NCI-H345 treated with DMSO at 0.1 percent for 48 hours (cell line): ENCODE data around the gene CENPW.

Experiments
- DNase-seq: peaks from one replicate; lab custom pipeline; 2025; ENCODE audit not compliant: unreplicated experiment; lab: John Stamatoyannopoulos, UW

CENPW gene

DNA sequence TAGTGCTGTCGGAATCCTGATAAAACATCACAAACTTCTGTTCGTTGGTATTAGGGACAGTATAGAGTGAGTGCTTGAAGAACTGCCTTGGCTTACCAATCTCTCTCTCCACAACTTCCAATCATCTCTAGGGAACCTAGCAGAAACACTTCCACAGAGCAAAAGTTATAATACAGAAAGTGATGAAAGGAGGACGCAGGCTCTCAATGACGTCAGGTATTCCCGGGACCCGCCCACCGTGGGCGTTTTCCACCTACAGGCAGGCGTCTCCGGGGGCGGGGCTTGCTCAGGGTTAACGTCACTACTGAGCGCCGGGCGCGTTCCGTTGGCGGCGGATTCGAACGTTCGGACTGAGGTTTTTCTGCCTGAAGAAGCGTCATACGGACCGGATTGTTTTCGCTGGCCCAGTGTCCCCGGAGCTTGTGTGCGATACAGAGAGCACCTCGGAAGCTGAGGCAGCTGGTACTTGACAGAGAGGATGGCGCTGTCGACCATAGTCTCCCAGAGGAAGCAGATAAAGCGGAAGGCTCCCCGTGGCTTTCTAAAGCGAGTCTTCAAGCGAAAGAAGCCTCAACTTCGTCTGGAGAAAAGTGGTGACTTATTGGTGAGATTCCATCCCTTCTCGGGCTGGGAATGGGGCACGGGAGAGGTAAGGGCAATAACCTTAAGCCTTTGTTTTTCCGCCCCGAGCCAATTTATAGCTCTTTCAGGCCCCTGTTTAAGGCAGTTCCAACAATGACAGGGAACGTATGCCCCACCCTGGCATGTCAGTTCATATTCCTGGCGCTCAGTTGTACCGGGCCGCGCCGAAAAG lies at the start of gene CENPW:
TSS of gene CENPW (plus strand) at position 320 of the 814 bp plus-strand sequence. CDS start at position 479, 159 bp downstream.
- peak; percentile 55 for DNase-seq

DNA sequence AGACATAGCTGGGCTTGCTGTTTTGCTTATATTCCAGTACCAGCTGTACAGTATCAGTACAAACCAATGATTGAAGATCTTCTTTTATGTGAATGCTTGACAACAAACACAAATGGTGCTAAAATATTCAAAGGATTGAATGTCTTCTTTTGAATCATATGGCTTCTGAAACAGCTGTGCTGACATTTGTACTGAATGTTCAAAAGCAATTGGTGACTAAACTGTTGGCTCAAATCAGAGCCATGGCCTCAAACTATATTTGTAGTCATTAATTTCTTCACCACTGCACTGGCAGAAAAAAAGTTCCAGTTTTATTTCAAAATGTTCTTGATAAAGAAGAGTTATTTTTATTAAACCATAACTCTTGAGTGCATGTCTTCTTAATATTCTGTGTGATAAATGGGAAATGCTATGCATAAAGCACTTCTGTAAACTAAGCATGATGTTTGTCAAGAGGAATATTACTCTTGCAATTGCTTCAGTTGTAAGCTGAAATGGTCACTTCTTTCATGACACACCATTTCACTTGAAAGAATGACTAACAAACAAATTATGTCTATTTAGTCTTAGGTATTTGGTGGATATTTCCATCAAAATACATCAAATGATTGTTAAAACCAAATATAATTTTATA lies 45.9 kb upstream of the CENPW start:
- DNase-seq, result no peak

DNA sequence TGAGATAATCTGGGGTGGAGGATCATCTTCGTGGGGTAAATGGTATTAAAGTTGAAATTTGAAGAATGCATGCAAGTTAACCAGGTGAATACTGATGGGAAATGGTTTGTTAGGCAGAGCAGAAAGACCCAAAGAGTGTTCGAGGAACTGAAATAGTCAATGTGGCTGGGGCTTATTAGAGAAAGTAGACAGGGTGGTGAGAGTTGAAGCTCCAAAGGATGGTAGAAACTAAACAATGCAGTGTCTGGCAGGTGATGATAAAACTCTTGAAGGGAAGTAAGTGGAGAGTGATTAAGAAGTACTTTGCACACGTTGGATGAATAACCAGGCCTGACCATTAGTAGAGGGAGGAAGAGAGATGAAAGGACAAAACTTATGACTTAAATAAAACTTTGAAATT lies 39.8 kb upstream of the CENPW start:
- DNase-seq, result no peak

DNA sequence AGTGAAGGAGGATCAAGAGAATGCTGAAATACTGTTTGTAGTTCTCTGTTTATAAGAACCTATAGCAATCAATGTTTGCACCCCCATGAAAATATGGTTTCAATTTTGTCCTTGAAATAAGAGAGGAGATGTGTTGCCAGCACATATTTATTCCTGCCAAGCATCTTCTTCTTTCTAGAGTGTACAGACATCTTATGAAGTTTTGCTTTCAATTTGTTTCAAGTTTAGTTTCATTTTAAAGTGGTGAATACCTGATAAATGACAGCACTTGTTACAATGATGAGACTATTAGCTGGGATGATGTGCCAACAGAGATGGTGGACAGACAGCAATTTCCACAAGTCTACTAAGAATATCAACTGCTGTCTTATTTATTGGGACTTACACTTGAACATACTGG lies 39.2 kb upstream of the CENPW start:
- no peak for DNase-seq

DNA sequence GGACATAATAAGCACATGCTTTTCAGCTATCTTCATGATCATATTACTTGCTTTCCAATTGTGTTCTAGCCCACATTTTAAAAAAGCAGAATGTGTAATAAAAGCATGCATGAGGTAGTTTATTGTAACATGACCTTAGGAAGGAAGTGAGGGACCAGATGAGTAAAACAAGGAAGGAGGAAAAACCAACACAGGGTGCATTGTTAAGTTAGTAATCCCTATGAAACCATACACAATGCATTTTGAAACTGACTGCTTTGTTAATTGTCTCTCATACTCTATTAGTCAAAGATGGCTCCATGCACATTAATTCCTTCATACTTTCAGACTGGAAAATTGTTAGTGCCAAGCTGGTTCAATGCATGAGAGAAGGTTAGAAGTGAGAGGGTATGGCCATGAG lies 37.7 kb upstream of the CENPW start:
- no peak for DNase-seq

DNA sequence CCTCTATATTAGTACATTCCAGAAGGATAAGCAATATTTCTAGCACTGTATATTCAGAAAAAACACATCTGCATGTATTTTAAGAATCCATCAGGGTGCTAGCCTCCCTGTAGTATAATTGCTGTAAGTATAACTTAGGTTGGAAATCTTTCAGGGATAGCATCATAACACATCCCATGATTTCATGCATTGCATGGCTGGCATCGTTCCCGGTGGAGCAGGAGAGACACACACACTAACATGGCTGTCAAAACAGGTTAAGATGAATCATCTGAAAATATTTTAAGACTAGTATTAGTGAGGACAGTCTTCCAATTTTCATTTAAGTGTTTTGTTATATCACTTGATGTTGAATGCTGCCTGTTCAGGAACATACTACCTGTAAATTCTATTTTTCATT lies 32.1 kb upstream of the CENPW start:
- DNase-seq, result no peak

DNA sequence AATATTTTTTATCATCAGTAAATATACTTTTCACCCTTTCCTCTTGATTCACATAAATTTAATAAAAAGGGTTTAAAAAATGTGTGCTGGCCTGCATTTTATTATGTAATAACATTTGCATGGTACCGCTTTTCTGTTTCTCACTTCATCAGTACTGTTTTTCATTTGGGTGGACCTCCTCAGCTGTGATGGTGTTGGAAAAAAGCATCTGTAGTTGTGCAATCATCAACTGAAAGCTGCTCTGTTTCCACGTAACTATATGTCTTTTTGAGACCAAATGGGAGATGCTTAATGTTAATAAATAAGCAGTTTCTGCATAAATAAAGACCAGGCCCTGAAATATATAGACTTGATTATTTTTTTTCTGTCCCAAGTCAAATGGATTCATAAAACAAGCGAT lies 31.6 kb upstream of the CENPW start:
- no peak for DNase-seq

DNA sequence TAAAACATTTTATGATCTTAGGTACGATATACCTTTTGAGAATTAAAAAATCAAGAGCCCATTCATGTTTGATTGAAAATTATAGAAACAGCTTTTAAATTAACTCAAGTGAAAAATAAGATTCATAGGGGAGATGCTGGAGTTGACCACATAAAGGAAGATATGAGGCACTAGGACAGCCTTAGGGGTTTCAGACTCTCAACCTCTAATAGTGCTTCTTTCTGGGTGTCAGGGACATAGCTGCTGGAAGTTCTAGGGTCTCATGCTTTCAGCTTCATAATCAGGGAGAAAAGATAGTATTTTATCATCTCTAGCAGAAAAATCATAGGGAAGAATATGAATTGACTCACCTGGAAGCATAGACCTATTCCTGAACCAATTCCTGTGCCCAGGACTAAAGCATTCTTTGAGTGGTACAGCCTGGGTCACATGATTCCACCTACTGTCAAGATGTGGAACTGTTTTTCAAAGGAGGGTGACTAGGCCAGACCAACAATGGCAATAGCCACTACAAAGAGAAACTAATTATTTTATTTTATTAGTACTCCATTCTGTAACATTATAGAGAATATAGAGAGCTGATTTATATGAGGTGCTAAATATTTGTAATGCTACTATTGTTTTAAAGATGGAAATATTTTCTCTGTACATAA lies 27.8 kb upstream of the CENPW start:
- no peak for DNase-seq

DNA sequence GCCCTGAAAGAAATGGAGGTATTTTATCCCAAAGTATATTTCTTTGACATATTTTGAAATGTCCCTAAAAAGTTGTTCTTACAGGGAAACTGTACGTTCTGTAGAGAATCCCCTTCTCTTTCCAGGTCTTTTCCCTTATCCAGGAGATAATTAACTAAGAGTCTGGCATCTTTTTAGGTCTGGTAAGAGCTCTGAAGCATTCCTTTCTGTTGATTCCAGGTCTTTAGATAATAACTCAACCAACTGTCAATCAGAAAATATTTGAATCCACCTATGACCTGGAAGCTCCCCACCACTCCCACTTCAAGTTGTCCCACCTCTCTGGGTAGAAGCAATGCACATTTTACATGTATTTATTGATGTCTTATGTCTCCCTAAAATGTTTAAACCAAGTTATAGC lies 26.0 kb upstream of the CENPW start:
- no peak for DNase-seq

DNA sequence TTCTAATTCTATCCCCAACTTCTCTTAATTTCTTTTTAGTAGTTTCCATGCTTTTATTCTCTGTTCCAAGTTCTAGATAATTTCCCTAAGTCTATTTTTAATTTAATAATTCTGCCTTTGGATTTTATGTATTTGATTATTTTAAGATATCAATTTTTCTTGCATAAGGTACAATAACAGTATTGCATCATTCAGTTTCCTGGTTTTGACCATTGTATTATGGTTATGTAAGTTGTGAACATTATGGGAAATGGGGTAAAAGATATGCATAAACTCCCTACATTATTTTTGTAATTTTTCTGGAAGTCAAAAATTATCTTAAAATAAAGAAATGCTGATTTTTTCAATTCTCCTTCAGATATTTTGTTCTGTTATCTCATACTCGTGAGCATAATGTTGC lies 21.1 kb upstream of the CENPW start:
- DNase-seq, result no peak

DNA sequence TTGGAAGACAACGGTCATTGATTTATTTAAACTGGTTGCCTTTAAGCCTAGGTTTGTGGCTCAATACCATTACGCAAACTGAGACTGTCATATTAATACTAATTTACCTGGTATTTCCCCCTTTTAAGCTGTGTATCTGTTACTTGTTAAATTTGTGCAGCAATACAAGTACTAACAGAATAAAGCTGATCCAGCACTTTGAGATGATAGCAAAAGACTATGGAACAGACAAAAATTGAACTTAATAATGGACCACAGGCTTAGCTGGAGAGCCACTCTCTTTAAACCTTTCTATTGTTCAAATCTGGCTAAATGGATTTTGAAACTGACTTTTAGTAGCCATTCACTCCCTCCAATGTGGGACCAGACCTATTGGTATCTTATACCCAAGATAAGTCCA lies 6.2 kb upstream of the CENPW start:
- DNase-seq, result no peak

DNA sequence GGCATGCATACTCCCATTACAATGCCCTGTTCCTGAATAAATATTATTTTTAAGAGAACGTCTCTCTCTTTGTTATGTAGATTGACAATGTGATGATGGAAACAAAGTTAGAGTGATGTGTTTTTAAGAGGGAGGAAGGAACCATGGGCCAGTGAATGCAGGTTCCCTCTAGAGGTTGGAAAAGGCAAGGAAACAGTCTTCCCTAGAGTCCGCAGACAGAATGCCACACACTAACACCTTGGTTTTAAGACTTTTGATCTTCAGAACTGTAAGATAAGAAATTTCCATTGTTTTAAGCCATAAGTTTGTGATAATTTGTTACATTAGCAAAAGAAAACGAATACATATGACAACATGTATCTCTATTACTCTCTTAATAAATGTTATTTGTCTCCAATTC lies 4.7 kb upstream of the CENPW start:
- no peak for DNase-seq

DNA sequence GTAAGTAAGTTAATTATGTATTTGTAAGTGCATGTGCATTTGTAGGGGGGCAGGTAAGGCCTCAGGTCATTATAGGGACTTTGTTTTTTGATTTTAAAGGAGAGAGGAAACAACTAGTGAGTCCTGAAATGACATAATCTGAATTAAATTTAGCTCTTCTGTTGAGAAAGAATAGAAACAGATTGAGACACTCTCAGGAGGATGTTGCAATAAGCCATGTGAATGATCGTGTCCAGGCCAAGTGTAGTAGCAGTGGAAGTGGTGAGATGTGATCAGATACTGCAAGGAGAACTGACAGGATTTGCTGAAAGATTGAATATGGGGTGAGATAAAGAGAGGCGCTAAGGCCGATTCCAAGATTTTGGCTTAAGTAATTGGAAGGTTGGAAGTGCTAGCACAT lies 2.6 kb upstream of the CENPW start:
- DNase-seq, result no peak

DNA sequence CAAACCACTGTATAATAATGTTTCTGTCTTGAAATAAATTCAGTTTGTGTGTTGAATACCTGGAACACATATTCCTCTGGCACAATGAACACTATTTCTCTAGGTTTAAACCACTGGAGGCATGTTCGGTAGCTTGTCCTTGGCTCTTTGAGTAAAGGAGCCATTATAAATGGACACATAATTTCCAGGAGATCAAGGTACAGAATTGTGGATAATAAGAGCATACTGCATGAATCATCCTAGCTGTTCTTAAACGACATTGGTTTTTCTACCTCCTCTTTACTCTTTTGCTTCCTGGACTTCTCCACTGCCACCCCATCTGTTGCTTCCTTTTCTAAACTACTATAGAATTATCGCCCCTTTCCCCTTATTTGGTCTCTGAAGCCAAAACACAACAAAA lies 1.2 kb downstream of the CENPW start:
- no peak for DNase-seq

DNA sequence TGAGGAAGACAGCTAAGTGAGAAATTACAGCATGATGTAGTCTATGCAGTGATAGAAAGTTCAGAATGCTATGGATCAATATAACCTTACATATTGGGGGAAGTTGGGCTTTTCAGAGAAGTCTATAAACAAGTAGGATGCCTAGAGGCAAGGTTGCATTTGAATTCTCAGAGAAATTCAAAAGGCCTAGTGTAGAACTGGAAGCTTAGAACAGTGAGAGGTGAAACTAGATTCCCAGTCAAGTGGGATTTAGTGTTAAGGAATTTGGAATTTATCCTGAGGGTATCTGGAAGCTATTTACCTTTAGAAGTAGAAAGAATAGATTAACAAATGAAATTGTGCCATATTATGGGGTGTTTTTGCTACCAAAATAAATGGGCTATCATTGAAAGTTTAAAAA lies 4.3 kb downstream of the CENPW start:
- no peak for DNase-seq

DNA sequence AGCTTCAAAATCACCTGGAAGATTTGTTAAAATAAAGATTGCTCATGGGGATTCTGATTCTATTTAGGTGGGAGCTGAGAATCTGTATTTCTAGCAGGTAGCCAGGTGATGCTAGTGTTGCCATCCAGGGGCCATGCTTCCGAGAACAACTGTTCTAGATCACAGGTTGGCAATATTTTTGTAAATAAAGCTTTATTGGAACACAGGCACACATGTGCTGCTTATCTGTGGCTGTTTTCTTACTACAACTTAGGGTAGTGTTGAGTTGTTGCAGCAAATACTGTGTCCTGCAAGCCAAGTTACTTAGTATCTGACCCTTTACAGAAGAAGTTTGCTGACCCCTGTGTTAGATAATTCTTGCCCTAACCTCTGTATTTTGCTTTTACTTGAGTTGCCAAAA lies 12.0 kb downstream of the CENPW start:
- DNase-seq, result no peak

DNA sequence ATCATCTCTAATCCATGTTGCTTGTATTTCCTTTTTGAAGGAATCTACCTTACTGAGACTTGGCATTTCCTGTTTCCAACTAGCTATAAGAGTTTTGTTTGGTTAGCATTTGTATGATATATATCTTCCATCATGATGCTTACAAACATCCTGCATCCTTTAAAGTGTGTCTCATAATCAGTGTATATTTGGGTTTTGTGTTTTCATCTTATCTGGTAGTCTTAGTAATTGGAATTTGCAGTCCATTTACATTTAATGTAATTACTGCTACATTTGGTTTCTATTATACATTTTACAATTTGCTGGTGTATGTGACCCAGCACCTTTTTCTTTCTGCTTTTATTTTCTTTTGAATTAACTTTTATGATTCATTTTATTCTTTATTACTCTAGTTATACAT lies 12.6 kb downstream of the CENPW start:
- DNase-seq, result no peak

DNA sequence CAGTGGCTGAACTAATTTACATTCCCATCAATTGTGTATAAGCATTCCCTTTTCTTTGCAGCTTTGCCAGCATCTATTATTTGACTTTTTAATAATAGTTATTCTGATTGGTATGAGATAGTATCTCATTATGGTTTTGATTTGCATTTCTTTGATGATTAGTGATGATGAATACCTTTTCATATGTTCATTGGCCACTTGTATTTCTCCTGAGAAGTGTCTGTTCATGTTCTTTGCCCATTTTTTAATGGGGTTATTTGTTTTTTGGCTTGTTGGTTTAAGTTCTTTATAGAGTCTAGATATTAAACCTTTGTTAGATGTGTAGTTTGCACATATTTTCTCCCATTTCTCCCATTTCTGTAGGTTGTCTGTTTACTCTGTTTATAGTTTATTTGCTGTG lies 16.6 kb downstream of the CENPW start:
- DNase-seq, result no peak

DNA sequence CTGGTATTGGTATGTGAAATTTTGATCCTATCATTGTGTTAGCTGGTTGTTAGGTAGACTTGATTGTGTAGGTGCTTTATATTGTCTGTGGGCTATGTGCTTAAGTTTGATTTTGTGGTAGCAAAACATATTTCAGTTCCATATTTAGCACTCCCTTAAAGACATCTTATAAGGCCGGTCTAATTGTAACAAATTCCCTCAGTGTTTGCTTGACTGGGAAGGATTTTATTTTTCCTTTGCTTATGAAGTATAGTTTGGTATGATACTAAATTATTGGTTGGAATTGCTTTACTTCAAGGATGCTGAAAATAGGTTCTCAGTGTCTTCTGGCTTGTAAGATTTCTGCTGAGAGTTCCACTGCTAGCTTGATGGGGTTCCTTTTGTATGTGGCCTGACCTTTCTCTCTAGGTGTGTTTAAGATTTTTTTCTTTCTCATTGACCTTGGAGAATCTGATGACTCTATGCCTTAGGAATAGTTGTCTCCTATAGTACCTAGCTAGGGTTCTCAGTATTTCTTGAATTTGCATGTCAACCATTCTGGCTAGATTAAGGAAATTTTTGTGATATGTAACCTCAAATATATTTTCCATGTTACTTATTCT lies 20.1 kb downstream of the CENPW start:
- no peak for DNase-seq

DNA sequence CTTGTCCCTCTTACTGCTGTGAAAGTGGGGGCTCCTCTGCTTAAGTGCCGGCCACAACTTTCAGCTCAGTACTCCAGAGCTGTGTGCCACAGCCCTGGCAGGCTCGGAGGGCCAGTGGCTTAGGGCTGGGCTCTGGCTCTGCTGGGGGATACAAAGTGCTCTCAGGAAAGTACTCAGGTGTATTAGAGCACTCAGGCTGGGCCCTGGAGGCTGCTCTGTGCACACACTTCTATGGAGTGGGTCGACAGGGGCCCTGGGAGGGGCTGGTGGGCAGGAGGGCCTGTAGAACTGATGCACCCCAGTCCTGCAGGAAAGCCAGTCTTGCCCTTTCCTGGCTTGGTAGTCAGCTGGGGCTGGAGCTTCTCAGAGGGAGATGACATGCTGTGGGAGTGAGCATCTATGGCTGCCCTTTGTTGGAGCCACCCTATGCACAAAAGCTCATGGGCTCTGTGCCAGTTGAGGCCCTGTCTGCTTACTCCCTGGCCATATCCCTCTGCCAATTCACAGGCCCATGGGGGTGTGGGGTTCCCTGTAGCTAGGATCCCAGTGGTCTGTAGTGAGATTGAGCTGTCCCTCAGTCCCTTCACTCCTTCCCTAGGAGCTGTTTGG lies 22.0 kb downstream of the CENPW start:
- DNase-seq, result no peak

DNA sequence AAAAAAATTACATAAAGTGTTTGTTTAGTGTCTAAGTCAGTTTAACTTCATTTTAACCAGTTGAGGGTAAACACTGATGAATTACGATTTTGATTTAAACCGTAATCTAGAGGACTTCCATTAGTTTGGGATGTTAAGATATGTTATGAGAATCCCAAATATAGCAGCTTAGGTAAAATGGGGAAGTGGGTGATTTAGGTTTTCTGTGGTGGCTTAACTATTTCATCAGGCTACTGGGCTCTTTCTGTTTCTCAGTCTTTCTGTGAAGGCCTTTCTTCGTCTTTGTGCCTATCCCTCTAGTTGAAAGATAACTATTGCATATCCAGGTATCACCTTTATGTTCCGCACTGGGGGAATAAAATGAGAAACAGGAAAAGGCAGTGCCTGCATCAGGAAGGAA lies 27.9 kb downstream of the CENPW start:
- no peak for DNase-seq

DNA sequence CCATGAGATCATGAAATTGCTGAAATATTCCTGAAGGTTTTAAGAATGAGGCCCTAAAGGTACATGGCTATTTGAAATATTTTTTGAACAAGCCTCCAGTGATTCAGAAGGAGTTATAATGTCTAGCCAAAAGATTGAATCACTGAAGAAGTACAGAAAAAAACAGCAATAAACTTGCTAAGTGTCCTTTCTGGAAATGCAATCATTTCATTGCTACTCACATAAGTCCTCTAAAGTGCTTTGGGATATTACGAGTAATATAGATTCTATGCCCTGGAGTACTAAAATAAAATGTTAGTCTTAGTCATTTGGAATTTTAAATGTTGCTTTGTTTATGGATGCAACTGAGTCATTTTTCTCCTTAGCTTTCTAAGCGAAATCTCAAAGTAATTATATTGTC lies 32.7 kb downstream of the CENPW start:
- no peak for DNase-seq
